ENCODE results near the gene PTPN13.

Gene PTPN13

GRCh38 chr4:86619656-86620055, 25.5 kb downstream of the PTPN13 start:
- Histone ChIP-seq H3K36me3 (ENCODE audit: control insufficient read depth, insufficient read depth, low read length) (no peaks in the 10 kb centered on the region), H3K4me1 (ENCODE audit: control insufficient read depth, insufficient read depth, low read length) (peaks cover 6% of the 10 kb centered on the region), H3K4me3 (ENCODE audit: low read depth, low read length) (no peak overlapping the region), H3K9ac (ENCODE audit: low read depth, low read length) (no peak overlapping the region), H3K27me3 (ENCODE audit: control insufficient read depth, insufficient read depth, low read length) (no peaks in the 10 kb centered on the region), H3K9me3 (ENCODE audit: control insufficient read depth, insufficient read depth, low read length) (no peaks in the 10 kb centered on the region)

GRCh38 chr4:86621435-86621834, 27.3 kb downstream of the PTPN13 start:
- Histone ChIP-seq H3K4me3 (ENCODE audit: low read depth, low read length) (no peak overlapping the region), H3K4me1 (ENCODE audit: control insufficient read depth, insufficient read depth, low read length) (peaks cover 6% of the 10 kb centered on the region), H3K9me3 (ENCODE audit: control insufficient read depth, insufficient read depth, low read length) (no peaks in the 10 kb centered on the region), H3K27me3 (ENCODE audit: control insufficient read depth, insufficient read depth, low read length) (no peaks in the 10 kb centered on the region), H3K9ac (ENCODE audit: low read depth, low read length) (no peak overlapping the region), H3K36me3 (ENCODE audit: control insufficient read depth, insufficient read depth, low read length) (no peaks in the 10 kb centered on the region)

DNA sequence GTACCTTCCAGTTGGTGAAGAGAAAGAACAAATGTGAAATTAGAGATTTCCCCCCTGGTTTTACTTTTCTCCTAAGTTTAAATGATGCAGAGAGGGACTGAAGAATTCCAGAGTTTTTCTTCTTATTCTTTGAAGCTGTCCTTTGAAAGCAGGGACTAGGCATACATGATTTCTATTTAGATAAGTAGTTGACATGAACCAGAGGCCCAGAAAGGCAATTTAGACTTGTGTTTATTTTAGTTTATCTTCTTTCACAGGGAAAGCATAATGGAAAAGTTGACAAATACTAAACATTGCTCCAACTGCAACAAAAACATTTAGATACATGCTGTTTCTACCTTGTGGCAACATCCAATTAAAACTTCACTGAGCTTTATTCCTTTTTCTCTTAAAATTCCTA, 32.0 kb downstream of the PTPN13 start:
- H3K4me1 ChIP-seq (ENCODE audit: control insufficient read depth, insufficient read depth, low read length), result peaks cover 4% of the 10 kb centered on the region
- no peaks in the 10 kb centered on the region for H3K36me3 ChIP-seq (ENCODE audit: control insufficient read depth, insufficient read depth, low read length)
- no peaks in the 10 kb centered on the region for H3K9me3 ChIP-seq (ENCODE audit: control insufficient read depth, insufficient read depth, low read length)
- no peak overlapping the region for H3K4me3 ChIP-seq (ENCODE audit: low read depth, low read length)
- H3K27me3 ChIP-seq (ENCODE audit: control insufficient read depth, insufficient read depth, low read length), result no peaks in the 10 kb centered on the region
- no peak overlapping the region for H3K9ac ChIP-seq (ENCODE audit: low read depth, low read length)

GRCh38 chr4:86627462-86628135, 33.5 kb downstream of the PTPN13 start:
- Histone ChIP-seq H3K36me3 (ENCODE audit: control insufficient read depth, insufficient read depth, low read length) (no peaks in the 10 kb centered on the region), H3K27me3 (ENCODE audit: control insufficient read depth, insufficient read depth, low read length) (no peaks in the 10 kb centered on the region), H3K4me3 (ENCODE audit: low read depth, low read length) (no peak overlapping the region), H3K4me1 (ENCODE audit: control insufficient read depth, insufficient read depth, low read length) (peaks cover 3% of the 10 kb centered on the region), H3K9me3 (ENCODE audit: control insufficient read depth, insufficient read depth, low read length) (no peaks in the 10 kb centered on the region), H3K9ac (ENCODE audit: low read depth, low read length) (no peak overlapping the region)

DNA sequence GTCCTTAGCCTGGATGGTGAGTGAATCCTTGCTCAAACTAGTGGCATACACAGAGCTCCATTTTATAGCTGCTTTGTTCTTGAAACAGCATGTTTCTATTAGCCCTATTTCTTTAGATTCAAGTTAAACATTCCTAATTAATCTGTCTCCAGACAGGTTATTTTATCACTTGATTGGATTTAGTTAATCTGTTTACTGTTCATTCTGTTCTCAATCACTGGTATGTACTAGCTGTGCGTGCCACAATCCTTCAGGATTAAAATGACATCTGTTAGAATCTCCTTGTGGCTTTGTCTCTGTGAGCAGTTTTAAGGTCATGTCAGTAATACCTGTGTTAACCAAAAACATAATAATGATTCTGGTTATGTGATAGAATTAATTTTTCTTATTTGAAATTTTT, 36.5 kb downstream of the PTPN13 start:
- no peaks in the 10 kb centered on the region for H3K9me3 ChIP-seq (ENCODE audit: control insufficient read depth, insufficient read depth, low read length)
- H3K9ac ChIP-seq (ENCODE audit: low read depth, low read length), result no peak overlapping the region
- no peak overlapping the region for H3K4me3 ChIP-seq (ENCODE audit: low read depth, low read length)
- H3K27me3 ChIP-seq (ENCODE audit: control insufficient read depth, insufficient read depth, low read length), result no peaks in the 10 kb centered on the region
- H3K36me3 ChIP-seq (ENCODE audit: control insufficient read depth, insufficient read depth, low read length), result no peaks in the 10 kb centered on the region
- no peaks in the 10 kb centered on the region for H3K4me1 ChIP-seq (ENCODE audit: control insufficient read depth, insufficient read depth, low read length)

DNA sequence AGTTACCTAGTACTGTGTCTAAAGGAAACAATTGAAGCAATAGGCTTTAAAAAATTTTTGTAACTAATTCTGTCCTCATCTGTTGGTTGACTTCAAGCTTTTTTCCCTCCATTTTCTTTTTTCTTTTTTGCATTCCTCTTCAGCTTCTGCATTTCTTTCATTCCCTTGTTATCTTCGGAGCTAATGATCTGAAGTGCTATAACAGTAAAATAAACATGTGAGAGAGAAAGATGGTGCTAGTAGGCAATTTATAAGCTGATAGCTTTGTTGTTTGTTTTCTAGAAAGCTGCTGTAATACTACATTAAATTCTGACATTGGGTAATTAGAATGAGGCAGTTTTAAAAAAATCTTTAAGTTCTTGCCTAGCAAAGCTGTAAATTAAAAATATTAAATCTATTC, 37.1 kb downstream of the PTPN13 start:
- Histone ChIP-seq H3K36me3 (ENCODE audit: control insufficient read depth, insufficient read depth, low read length) (no peaks in the 10 kb centered on the region), H3K9ac (ENCODE audit: low read depth, low read length) (no peak overlapping the region), H3K27me3 (ENCODE audit: control insufficient read depth, insufficient read depth, low read length) (no peaks in the 10 kb centered on the region), H3K9me3 (ENCODE audit: control insufficient read depth, insufficient read depth, low read length) (no peaks in the 10 kb centered on the region), H3K4me1 (ENCODE audit: control insufficient read depth, insufficient read depth, low read length) (no peaks in the 10 kb centered on the region), H3K4me3 (ENCODE audit: low read depth, low read length) (no peak overlapping the region)

DNA sequence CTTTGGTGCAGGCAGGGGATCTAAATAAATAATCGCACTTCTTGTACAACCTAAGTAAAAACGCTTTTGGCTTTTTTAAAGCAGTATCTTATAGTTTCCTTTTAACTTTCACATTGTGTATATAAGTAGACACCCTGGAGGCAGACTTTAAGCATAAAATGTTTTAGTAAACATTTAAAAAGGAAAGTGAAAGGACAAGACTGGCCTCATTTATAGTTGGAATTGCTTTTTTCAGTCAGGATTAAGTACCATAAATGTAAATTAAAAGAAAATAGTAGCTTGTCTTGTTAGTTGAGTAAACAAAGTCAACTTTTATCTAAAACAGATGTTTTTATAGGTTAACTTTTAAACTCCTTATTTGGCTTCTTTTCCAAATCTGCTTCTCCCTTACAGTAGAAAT, 39.7 kb downstream of the PTPN13 start:
- Histone ChIP-seq H3K36me3 (ENCODE audit: control insufficient read depth, insufficient read depth, low read length) (no peaks in the 10 kb centered on the region), H3K9ac (ENCODE audit: low read depth, low read length) (no peak overlapping the region), H3K27me3 (ENCODE audit: control insufficient read depth, insufficient read depth, low read length) (no peaks in the 10 kb centered on the region), H3K9me3 (ENCODE audit: control insufficient read depth, insufficient read depth, low read length) (no peaks in the 10 kb centered on the region), H3K4me1 (ENCODE audit: control insufficient read depth, insufficient read depth, low read length) (no peaks in the 10 kb centered on the region), H3K4me3 (ENCODE audit: low read depth, low read length) (no peak overlapping the region)

GRCh38 chr4:86640469-86640868, 46.4 kb downstream of the PTPN13 start:
- Histone ChIP-seq H3K9ac (ENCODE audit: low read depth, low read length) (no peak overlapping the region), H3K9me3 (ENCODE audit: control insufficient read depth, insufficient read depth, low read length) (no peaks in the 10 kb centered on the region), H3K36me3 (ENCODE audit: control insufficient read depth, insufficient read depth, low read length) (no peaks in the 10 kb centered on the region), H3K4me3 (ENCODE audit: low read depth, low read length) (no peak overlapping the region), H3K4me1 (ENCODE audit: control insufficient read depth, insufficient read depth, low read length) (no peaks in the 10 kb centered on the region), H3K27me3 (ENCODE audit: control insufficient read depth, insufficient read depth, low read length) (no peaks in the 10 kb centered on the region)

GRCh38 chr4:86641516-86642090, 47.5 kb downstream of the PTPN13 start:
- H3K27me3 ChIP-seq (ENCODE audit: control insufficient read depth, insufficient read depth, low read length), result no peaks in the 10 kb centered on the region

DNA sequence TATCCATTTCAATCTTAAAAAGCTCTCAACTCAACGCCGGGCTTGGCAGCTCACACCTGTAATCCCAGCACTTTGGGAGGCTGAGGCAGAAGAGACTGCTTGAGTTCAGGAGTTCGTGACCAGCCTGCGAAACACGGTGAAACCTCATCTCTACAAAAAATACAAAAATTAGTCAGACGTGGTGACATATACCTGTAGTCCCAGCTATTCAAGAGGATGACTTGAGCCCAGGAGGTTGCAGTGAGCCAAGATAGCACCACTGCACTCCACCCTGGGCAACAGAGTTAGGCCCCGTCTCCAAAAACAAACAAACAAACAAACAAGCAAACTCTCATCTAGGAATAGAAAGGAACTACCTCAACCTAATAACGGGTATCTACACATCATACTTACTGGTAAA, 50.8 kb downstream of the PTPN13 start:
- Histone ChIP-seq H3K4me1 (ENCODE audit: control insufficient read depth, insufficient read depth, low read length) (no peaks in the 10 kb centered on the region), H3K4me3 (ENCODE audit: low read depth, low read length) (no peak overlapping the region), H3K27me3 (ENCODE audit: control insufficient read depth, insufficient read depth, low read length) (no peaks in the 10 kb centered on the region), H3K9me3 (ENCODE audit: control insufficient read depth, insufficient read depth, low read length) (no peaks in the 10 kb centered on the region), H3K36me3 (ENCODE audit: control insufficient read depth, insufficient read depth, low read length) (no peaks in the 10 kb centered on the region), H3K9ac (ENCODE audit: low read depth, low read length) (no peak overlapping the region)

More at GRCh38 chr4:86641516-86642090, 47.5 kb downstream of the PTPN13 start:
- Histone ChIP-seq H3K36me3 (ENCODE audit: control insufficient read depth, insufficient read depth, low read length) (no peaks in the 10 kb centered on the region), H3K4me3 (ENCODE audit: low read depth, low read length) (no peak overlapping the region), H3K9ac (ENCODE audit: low read depth, low read length) (no peak overlapping the region), H3K9me3 (ENCODE audit: control insufficient read depth, insufficient read depth, low read length) (no peaks in the 10 kb centered on the region), H3K4me1 (ENCODE audit: control insufficient read depth, insufficient read depth, low read length) (no peaks in the 10 kb centered on the region)

DNA sequence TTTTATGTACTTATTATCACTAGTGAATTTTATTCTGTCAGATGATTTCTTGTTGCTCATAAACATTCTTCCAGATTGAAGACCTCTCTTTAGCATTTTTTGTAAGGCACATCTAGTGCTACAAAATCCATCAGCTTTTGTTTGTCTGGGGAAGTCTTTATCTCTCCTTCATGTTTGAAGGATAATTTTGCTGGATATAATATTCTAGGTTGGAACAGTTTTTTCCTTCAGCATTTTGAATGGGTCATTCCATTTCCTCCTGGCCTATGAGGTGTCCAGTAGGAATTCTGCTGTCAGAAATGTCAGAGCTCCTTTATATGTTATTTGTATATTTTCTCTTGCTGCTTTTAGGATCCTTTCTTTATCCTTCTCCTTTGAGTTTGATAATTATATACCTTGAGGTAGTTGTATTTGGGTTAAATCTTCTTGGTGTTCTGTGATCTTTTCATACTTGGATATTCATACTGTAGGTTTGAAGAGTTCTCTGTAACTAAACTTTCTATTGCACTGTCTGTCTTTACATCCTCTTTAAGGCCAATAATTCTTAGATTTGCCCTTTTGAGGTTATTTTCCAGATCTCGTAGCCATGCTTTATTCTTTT, 58.3 kb downstream of the PTPN13 start:
- H3K27me3 ChIP-seq (ENCODE audit: control insufficient read depth, insufficient read depth, low read length), result no peaks in the 10 kb centered on the region
- no peak overlapping the region for H3K9ac ChIP-seq (ENCODE audit: low read depth, low read length)
- H3K36me3 ChIP-seq (ENCODE audit: control insufficient read depth, insufficient read depth, low read length), result peaks cover 3% of the 10 kb centered on the region
- peaks cover 4% of the 10 kb centered on the region for H3K9me3 ChIP-seq (ENCODE audit: control insufficient read depth, insufficient read depth, low read length)
- H3K4me1 ChIP-seq (ENCODE audit: control insufficient read depth, insufficient read depth, low read length), result no peaks in the 10 kb centered on the region
- H3K4me3 ChIP-seq (ENCODE audit: low read depth, low read length), result no peak overlapping the region

- H3K27me3 ChIP-seq (ENCODE audit: control insufficient read depth, insufficient read depth, low read length), result no peaks in the 10 kb centered on the region
- H3K9me3 ChIP-seq (ENCODE audit: control insufficient read depth, insufficient read depth, low read length), result peaks cover 4% of the 10 kb centered on the region
- no peak overlapping the region for H3K4me3 ChIP-seq (ENCODE audit: low read depth, low read length)
- H3K4me1 ChIP-seq (ENCODE audit: control insufficient read depth, insufficient read depth, low read length), result no peaks in the 10 kb centered on the region
- H3K36me3 ChIP-seq (ENCODE audit: control insufficient read depth, insufficient read depth, low read length), result peaks cover 9% of the 10 kb centered on the region
- no peak overlapping the region for H3K9ac ChIP-seq (ENCODE audit: low read depth, low read length)
These were observed 59.2 kb downstream of the PTPN13 start for GRCh38 chr4:86653237-86653865.

Measured in iPS-15b (cell line).